ENCODE measurements around the gene KCNE2.

DNA sequence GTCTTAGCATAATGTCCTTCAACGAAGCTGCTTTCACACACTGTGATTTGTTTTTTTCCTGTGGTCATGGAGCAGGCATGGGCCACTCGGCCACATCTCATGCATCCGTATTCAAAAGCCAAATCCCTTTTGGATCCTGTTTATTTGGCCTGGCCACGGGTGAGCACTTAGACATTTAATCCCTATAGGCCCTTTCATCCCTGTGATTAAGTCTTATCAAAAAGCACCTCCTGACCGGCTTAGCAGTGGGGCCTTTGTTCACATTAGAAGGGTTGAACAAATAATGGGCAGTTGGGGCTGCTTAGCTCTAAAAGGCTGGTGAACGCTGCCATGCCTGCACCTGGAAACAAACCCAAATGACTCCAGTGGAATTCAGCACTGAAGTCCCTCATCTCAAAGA, 2.0 kb downstream of the KCNE2 start:
- TF ChIP-seq POLR2A (IDR thresholded peaks at IDR 0.05) = no peak
- TF ChIP-seq, protein P1, sequence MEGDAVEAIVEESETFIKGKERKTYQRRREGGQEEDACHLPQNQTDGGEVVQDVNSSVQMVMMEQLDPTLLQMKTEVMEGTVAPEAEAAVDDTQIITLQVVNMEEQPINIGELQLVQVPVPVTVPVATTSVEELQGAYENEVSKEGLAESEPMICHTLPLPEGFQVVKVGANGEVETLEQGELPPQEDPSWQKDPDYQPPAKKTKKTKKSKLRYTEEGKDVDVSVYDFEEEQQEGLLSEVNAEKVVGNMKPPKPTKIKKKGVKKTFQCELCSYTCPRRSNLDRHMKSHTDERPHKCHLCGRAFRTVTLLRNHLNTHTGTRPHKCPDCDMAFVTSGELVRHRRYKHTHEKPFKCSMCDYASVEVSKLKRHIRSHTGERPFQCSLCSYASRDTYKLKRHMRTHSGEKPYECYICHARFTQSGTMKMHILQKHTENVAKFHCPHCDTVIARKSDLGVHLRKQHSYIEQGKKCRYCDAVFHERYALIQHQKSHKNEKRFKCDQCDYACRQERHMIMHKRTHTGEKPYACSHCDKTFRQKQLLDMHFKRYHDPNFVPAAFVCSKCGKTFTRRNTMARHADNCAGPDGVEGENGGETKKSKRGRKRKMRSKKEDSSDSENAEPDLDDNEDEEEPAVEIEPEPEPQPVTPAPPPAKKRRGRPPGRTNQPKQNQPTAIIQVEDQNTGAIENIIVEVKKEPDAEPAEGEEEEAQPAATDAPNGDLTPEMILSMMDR (IDR thresholded peaks at IDR 0.05) = no peak
